KMS-11 (cell line): ENCODE data around the gene TPO.

Experiments
- H2AFZ ChIP-seq: fragments of 200-600 bp; sonication (generic); 2 replicates; pipeline ENCODE4 v1.6.1; 2016; ENCODE audit warnings: antibody characterized with exemption, mixed run types, low read depth
- H3K27ac ChIP-seq: fragments of 200-600 bp; sonication (generic); 2 replicates; pipeline ENCODE4 v1.6.1; 2016; ENCODE audit warnings: mild to moderate bottlenecking, mixed run types
- H3K27me3 ChIP-seq: fragments of 200-600 bp; sonication (generic); 2 replicates; pipeline ENCODE4 v1.6.1; 2017; ENCODE audit warnings: mild to moderate bottlenecking, low read depth, mixed run types, moderate library complexity; ENCODE audit not compliant: insufficient read depth
- H3K36me3 ChIP-seq: fragments of 200-600 bp; sonication (generic); 2 replicates; pipeline ENCODE4 v1.6.1; 2017; ENCODE audit warnings: mild to moderate bottlenecking, mixed run types; ENCODE audit not compliant: insufficient read depth
- H3K4me1 ChIP-seq: fragments of 200-600 bp; sonication (generic); 2 replicates; pipeline ENCODE4 v1.6.1; 2016; ENCODE audit warnings: mild to moderate bottlenecking, low read depth, mixed run types; ENCODE audit not compliant: poor library complexity, severe bottlenecking
- H3K4me2 ChIP-seq: fragments of 200-600 bp; sonication (generic); 2 replicates; pipeline ENCODE4 v1.7.0; 2016; ENCODE audit warnings: mild to moderate bottlenecking, mixed run types
- H3K4me3 ChIP-seq: fragments of 200-600 bp; sonication (generic); IDR thresholded peaks from 2 replicates; pipeline ENCODE4 v1.6.1; 2017; ENCODE audit warnings: low read depth, low read length, mixed read lengths; ENCODE audit not compliant: insufficient read depth
- H3K79me2 ChIP-seq: fragments of 200-600 bp; sonication (generic); 2 replicates; pipeline ENCODE4 v1.6.1; 2016; ENCODE audit warnings: low read depth, mixed run types; ENCODE audit not compliant: insufficient read depth
- H3K9ac ChIP-seq: fragments of 200-600 bp; sonication (generic); 2 replicates; pipeline ENCODE4 v1.6.1; 2016; ENCODE audit warnings: mild to moderate bottlenecking, mixed run types
- H4K20me1 ChIP-seq: fragments of 200-600 bp; sonication (generic); 2 replicates; pipeline ENCODE4 v1.6.1; 2016; ENCODE audit warnings: mild to moderate bottlenecking, mixed run types; ENCODE audit not compliant: insufficient read depth
- TF ChIP-seq, protein P1 (sequence below): fragments of 200-600 bp; sonication (generic); conservative IDR thresholded peaks from 2 replicates; pipeline ENCODE4 v1.6.1; 2017; ENCODE audit warnings: low read depth, mild to moderate bottlenecking, antibody characterized with exemption, low read length, moderate library complexity, mixed read lengths

The TPO gene

GRCh38 chr2:1502891-1503304, 89.6 kb downstream of the TPO start:
- Histone ChIP-seq H3K27ac (no peak overlapping the region), H2AFZ (no peak overlapping the region), H3K4me2 (no peak overlapping the region), H3K4me1 (no peaks in the 10 kb centered on the region), H3K4me3 (no peak overlapping the region), H3K27me3 (no peaks in the 10 kb centered on the region), H3K79me2 (no peaks in the 10 kb centered on the region), H4K20me1 (no peaks in the 10 kb centered on the region), H3K9ac (no peak overlapping the region), H3K36me3 (no peaks in the 10 kb centered on the region)
- TF ChIP-seq, protein P1, sequence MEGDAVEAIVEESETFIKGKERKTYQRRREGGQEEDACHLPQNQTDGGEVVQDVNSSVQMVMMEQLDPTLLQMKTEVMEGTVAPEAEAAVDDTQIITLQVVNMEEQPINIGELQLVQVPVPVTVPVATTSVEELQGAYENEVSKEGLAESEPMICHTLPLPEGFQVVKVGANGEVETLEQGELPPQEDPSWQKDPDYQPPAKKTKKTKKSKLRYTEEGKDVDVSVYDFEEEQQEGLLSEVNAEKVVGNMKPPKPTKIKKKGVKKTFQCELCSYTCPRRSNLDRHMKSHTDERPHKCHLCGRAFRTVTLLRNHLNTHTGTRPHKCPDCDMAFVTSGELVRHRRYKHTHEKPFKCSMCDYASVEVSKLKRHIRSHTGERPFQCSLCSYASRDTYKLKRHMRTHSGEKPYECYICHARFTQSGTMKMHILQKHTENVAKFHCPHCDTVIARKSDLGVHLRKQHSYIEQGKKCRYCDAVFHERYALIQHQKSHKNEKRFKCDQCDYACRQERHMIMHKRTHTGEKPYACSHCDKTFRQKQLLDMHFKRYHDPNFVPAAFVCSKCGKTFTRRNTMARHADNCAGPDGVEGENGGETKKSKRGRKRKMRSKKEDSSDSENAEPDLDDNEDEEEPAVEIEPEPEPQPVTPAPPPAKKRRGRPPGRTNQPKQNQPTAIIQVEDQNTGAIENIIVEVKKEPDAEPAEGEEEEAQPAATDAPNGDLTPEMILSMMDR, result no peak

GRCh38 chr2:1503471-1504310, 90.4 kb downstream of the TPO start:
- Histone ChIP-seq H3K27ac (no peak overlapping the region), H3K4me2 (no peak overlapping the region), H3K4me1 (no peaks in the 10 kb centered on the region)

GRCh38 chr2:1504311-1504750, 91.1 kb downstream of the TPO start:
- Histone ChIP-seq H3K4me3 (no peak overlapping the region), H3K27ac (no peak overlapping the region), H3K4me1 (no peaks in the 10 kb centered on the region)

More at GRCh38 chr2:1503471-1504310, 90.4 kb downstream of the TPO start:
- no peak overlapping the region for H3K4me3 ChIP-seq
- H3K79me2 ChIP-seq, result no peaks in the 10 kb centered on the region
- no peak overlapping the region for H2AFZ ChIP-seq
- H3K27me3 ChIP-seq, result no peaks in the 10 kb centered on the region
- H3K36me3 ChIP-seq, result no peaks in the 10 kb centered on the region
- no peak overlapping the region for H3K9ac ChIP-seq
- H4K20me1 ChIP-seq, result no peaks in the 10 kb centered on the region
- TF ChIP-seq, protein P1, result no peak

DNA sequence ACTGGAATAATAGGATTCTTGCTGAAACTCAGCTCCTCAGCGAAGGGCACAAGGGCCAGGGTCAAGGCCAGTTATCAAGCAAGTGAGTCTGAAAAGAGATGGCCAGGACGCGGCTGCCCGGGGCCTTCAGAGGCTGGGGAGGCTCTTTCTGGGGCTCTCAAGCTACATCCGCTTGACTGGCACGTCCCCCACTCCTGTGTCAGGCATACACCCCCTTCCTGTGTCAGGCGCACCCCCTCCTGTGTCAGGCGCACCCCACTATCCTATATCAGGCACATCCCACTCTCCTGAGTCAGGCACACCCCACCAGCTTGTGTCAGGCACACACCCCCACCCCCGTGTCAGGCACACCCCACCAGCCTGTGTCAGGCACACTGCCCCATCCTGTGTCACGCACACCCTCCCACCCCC, 91.8 kb downstream of the TPO start:
- no peaks in the 10 kb centered on the region for H3K4me1 ChIP-seq
- TF ChIP-seq, protein P1, result no peak
- H3K4me2 ChIP-seq, result no peak overlapping the region
- no peak overlapping the region for H3K9ac ChIP-seq
- H3K4me3 ChIP-seq, result no peak overlapping the region
- no peak overlapping the region for H2AFZ ChIP-seq
- no peaks in the 10 kb centered on the region for H3K27me3 ChIP-seq
- H3K79me2 ChIP-seq, result no peaks in the 10 kb centered on the region
- H3K27ac ChIP-seq, result no peak overlapping the region
- H3K36me3 ChIP-seq, result no peaks in the 10 kb centered on the region
- H4K20me1 ChIP-seq, result no peaks in the 10 kb centered on the region

More at GRCh38 chr2:1504311-1504750, 91.1 kb downstream of the TPO start:
- Histone ChIP-seq H3K27me3 (no peaks in the 10 kb centered on the region), H3K79me2 (no peaks in the 10 kb centered on the region), H4K20me1 (no peaks in the 10 kb centered on the region), H3K4me2 (no peak overlapping the region), H2AFZ (no peak overlapping the region), H3K36me3 (no peaks in the 10 kb centered on the region), H3K9ac (no peak overlapping the region)
- TF ChIP-seq, protein P1, result no peak
